Tibial artery (tissue), 4 donors: ENCODE data around the gene CRHR1.

ENCODE experiments used
- DNase-seq, 2 donors: peaks; one replicate each; pipeline ENCODE4 v3.0.0-alpha.2; 2019
- H3K27ac ChIP-seq, 2 donors: fragments of 200-600 bp; sonication (generic) in 1 of 2; 1 replicate in 1 of 2; 2 replicates in 1 of 2; pipeline ENCODE4 v1.5.1; 2018 to 2019; ENCODE audit warnings: mild to moderate bottlenecking in 1 of 2
- H3K27me3 ChIP-seq, 2 donors: fragments of 200-600 bp; sonication (generic) in 1 of 2; one replicate each; pipeline versions ENCODE4 v1.5.1 to v1.6.0; 2016 to 2019
- H3K36me3 ChIP-seq, 3 donors: fragments of 200-600 bp; sonication (generic) in 2 of 3; one replicate each; pipeline ENCODE4 v1.5.1; 2016 to 2019; ENCODE audit warnings: mild to moderate bottlenecking in 2 of 3
- H3K4me1 ChIP-seq, 4 donors: fragments of 200-600 bp; sonication (generic) in 2 of 4; 1 replicate in 3 of 4; 2 replicates in 1 of 4; pipeline ENCODE4 v1.5.1; 2016 to 2019
- H3K4me3 ChIP-seq, 2 donors: fragments of 200-600 bp; sonication (generic) in 1 of 2; 1 replicate in 1 of 2; 2 replicates in 1 of 2; pipeline ENCODE4 v1.5.1; 2018 to 2019; ENCODE audit warnings: mild to moderate bottlenecking in 2 of 2
- H3K9me3 ChIP-seq, 3 donors: fragments of 200-600 bp; sonication (generic) in 1 of 3; one replicate each; pipeline ENCODE4 v1.5.1; 2016 to 2019
- CTCF ChIP-seq, 2 experiments: fragments of 200-600 bp in 1 of 2; fragments of 450-650 bp in 1 of 2; IDR thresholded peaks; one replicate each; pipeline ENCODE4 v1.5.1; 2017 to 2019; ENCODE audit warnings: antibody characterized with exemption in 2 of 2, mild to moderate bottlenecking in 1 of 2, moderate library complexity in 1 of 2
- intact Hi-C: fragments of 100-400 bp; cut with DNase I; formaldehyde crosslinking; loops from one replicate; pipeline ENCODE4 v1.15.0; 2023; ENCODE audit warnings: low total_unique reads

Gene CRHR1

GRCh38 chr17:45786349-45786748, 2.2 kb downstream of the CRHR1 start:
- intact Hi-C loops: no loop called here
- H3K4me3 ChIP-seq: no peak overlapping the region
- no peaks in the 10 kb centered on the region for H3K36me3 ChIP-seq
- H3K27ac ChIP-seq: no peak overlapping the region
- TF ChIP-seq CTCF (IDR thresholded peaks at IDR 0.05): no peak
- H3K27me3 ChIP-seq: peaks cover 5 to 88% of the 10 kb centered on the region in 2 donors
- no peak for DNase-seq
- H3K9me3 ChIP-seq: no peaks in the 10 kb centered on the region
- H3K4me1 ChIP-seq: peaks cover 7 to 32% (median 23%) of the 10 kb centered on the region in 4 donors

DNA sequence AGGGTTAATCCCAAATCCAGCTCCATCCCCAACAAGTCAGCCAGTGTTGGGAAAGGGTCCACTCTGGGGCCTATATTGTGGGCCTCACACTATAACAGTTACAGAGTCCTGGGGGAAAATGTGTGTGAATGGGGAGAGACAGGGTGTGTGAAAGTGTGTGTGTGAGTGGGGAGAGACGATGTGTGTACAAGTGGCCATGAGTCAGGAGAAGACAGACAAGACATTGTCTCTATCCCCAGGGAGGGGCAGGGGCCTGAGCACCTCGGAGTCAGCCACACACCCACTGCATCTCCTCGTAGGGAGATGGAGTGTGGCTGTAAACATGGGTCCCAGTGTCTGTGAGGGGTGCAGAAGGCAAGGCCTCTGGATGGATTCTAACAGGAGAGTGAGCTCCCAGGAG, 2.9 kb downstream of the CRHR1 start:
- Histone ChIP-seq H3K4me1 (peaks cover 7 to 32% (median 23%) of the 10 kb centered on the region in 4 donors), H3K27ac (no peak overlapping the region), H3K4me3 (no peak overlapping the region), H3K36me3 (no peaks in the 10 kb centered on the region), H3K9me3 (no peaks in the 10 kb centered on the region), H3K27me3 (peaks cover 5 to 88% of the 10 kb centered on the region in 2 donors)
- no peak for DNase-seq
- intact Hi-C loops: no loop called here
- no peak for TF ChIP-seq CTCF (IDR thresholded peaks at IDR 0.05)

DNA sequence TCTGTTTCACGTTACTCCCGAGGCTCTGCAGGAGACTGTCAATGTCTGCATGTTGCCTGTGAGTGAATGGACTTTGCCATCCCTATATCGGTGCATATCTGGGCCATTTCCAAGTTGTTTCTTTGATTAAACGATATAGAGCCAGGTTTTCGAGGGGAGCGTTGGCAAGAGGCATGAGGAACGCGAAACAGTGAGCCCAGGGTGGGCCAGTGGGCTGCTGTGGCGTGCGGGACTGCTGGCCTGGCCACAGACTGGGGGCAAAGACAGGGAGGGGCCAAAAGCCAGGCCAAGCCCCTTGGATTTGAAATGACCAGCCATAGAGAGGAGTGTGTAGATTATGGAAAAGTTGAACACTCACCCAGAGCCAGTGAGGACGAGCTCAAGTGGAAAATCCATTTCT, 3.5 kb downstream of the CRHR1 start:
- Histone ChIP-seq H3K27me3 (peaks cover 5 to 88% of the 10 kb centered on the region in 2 donors), H3K27ac (no peak overlapping the region), H3K36me3 (no peaks in the 10 kb centered on the region), H3K4me1 (peaks cover 7 to 32% (median 23%) of the 10 kb centered on the region in 4 donors), H3K9me3 (no peaks in the 10 kb centered on the region), H3K4me3 (no peak overlapping the region)
- intact Hi-C loops: no loop called here
- no peak for DNase-seq
- TF ChIP-seq CTCF (IDR thresholded peaks at IDR 0.05): no peak

GRCh38 chr17:45788057-45788456, 3.9 kb downstream of the CRHR1 start:
- H3K27ac ChIP-seq: no peak overlapping the region
- H3K36me3 ChIP-seq: no peaks in the 10 kb centered on the region
- intact Hi-C loops: no loop called here
- no peaks in the 10 kb centered on the region for H3K9me3 ChIP-seq
- peaks cover 7 to 32% (median 23%) of the 10 kb centered on the region in 4 donors for H3K4me1 ChIP-seq
- DNase-seq: no peak
- H3K4me3 ChIP-seq: no peak overlapping the region
- TF ChIP-seq CTCF (IDR thresholded peaks at IDR 0.05): no peak
- H3K27me3 ChIP-seq: peaks cover 5 to 88% of the 10 kb centered on the region in 2 donors

- no peaks in the 10 kb centered on the region for H3K36me3 ChIP-seq
- TF ChIP-seq CTCF (IDR thresholded peaks at IDR 0.05): no peak
- H3K9me3 ChIP-seq: no peaks in the 10 kb centered on the region
- H3K4me3 ChIP-seq: no peak overlapping the region
- no peak overlapping the region for H3K27ac ChIP-seq
- peaks cover 1 to 14% (median 5%) of the 10 kb centered on the region in 4 donors for H3K4me1 ChIP-seq
- DNase-seq: no peak
- H3K27me3 ChIP-seq: peaks cover 0 to 88% of the 10 kb centered on the region in 2 donors
- intact Hi-C loops: no loop called here
Measured at GRCh38 chr17:45789874-45790273, 5.8 kb downstream of the CRHR1 start.
